Thyroid gland (tissue), 4 donors: Measurements from ENCODE around the gene APOA4.

Source experiments
- POLR2A ChIP-seq, 2 donors: fragments of 450-650 bp; IDR thresholded peaks; one replicate each; pipeline ENCODE4 v1.6.1; 2017; ENCODE audit warnings: antibody characterized with exemption in 2 of 2, mild to moderate bottlenecking in 2 of 2, moderate library complexity in 1 of 2
- TF ChIP-seq, protein P1 (sequence below), 6 experiments: fragments of 200-600 bp in 3 of 6; fragments of 450-650 bp in 3 of 6; sonication (generic) in 3 of 6; IDR thresholded peaks; one replicate each; pipeline ENCODE4 v1.5.1; 2016 to 2019; ENCODE audit warnings: antibody characterized with exemption in 6 of 6, mild to moderate bottlenecking in 2 of 6, inconsistent platforms in 1 of 6, moderate library complexity in 1 of 6

DNA sequence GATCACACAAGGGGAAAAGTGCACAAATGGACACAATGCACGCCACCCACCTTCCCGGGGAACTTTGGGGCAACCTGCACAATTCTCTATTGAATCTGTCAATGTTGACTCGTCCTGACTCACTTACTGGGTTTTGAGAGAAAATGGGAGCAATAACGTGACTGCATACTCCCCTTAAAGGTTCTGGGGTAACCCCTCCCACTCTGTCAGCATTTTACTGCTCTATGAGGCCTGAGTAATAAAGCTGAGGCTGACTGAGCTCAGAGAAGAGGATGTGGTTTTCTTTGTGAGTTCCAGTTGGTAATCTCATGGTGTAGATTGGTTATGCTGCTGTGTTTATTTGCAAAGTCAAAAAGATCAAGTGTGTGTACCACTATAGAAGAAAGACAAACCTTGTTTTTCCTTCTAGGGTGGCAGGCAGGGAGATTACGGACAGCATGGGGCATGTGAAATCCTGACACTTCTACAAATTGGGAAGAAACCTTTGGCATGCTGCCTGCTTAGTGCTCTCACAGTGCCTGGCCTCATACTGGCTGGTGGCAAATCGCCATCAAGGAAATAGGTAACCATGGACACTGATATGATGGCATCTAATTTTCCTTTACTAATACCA lies 30.5 kb upstream of the APOA4 start:
- TF ChIP-seq POLR2A (IDR thresholded peaks at IDR 0.05), result no peak
- TF ChIP-seq, protein P1, sequence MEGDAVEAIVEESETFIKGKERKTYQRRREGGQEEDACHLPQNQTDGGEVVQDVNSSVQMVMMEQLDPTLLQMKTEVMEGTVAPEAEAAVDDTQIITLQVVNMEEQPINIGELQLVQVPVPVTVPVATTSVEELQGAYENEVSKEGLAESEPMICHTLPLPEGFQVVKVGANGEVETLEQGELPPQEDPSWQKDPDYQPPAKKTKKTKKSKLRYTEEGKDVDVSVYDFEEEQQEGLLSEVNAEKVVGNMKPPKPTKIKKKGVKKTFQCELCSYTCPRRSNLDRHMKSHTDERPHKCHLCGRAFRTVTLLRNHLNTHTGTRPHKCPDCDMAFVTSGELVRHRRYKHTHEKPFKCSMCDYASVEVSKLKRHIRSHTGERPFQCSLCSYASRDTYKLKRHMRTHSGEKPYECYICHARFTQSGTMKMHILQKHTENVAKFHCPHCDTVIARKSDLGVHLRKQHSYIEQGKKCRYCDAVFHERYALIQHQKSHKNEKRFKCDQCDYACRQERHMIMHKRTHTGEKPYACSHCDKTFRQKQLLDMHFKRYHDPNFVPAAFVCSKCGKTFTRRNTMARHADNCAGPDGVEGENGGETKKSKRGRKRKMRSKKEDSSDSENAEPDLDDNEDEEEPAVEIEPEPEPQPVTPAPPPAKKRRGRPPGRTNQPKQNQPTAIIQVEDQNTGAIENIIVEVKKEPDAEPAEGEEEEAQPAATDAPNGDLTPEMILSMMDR (IDR thresholded peaks at IDR 0.05), result no peak
